Peyer's patch (tissue), 4 donors: ENCODE results near the gene ITGAE.

Source experiments
- CTCF ChIP-seq, 6 experiments: fragments of 450-650 bp in 4 of 6; fragments of 200-600 bp in 2 of 6; sonication (generic) in 1 of 6; IDR thresholded peaks; one replicate each; pipeline ENCODE4 v1.5.1; 2017 to 2019; ENCODE audit warnings: antibody characterized with exemption in 6 of 6, mild to moderate bottlenecking in 3 of 6, moderate library complexity in 1 of 6
- POLR2A ChIP-seq, 2 donors: fragments of 450-650 bp; IDR thresholded peaks; one replicate each; pipeline ENCODE4 v1.5.1; 2017; ENCODE audit warnings: antibody characterized with exemption in 2 of 2, mild to moderate bottlenecking in 2 of 2, moderate library complexity in 2 of 2

- TF ChIP-seq CTCF (IDR thresholded peaks at IDR 0.05): no peak
- no peak for TF ChIP-seq POLR2A (IDR thresholded peaks at IDR 0.05)
These were observed 20.0 kb downstream of the ITGAE start for GRCh38 chr17:3780986-3781385.
